Neural progenitor cell (in vitro differentiated cells): ENCODE measurements around the gene HELB. TPM values are rescaled to one million over a fixed set of nuclear protein-coding genes. Genes with fewer than 3 reads are reported as not detected.

Experiments used
- DNase-seq: peaks from one replicate; pipeline ENCODE4 v3.0.0-alpha.2; 2016; ENCODE audit warnings: low spot score
- H2AFZ ChIP-seq: fragments of 200-600 bp; sonication (generic); replicated peaks from 2 replicates; pipeline ENCODE4 v1.6.1; 2016; ENCODE audit warnings: antibody characterized with exemption
- H3F3A ChIP-seq: fragments of 200-600 bp; sonication (generic); 2 replicates; pipeline ENCODE4 v1.6.1; 2016; ENCODE audit warnings: antibody characterized with exemption, low read depth
- H3K27ac ChIP-seq: fragments of 200-600 bp; sonication (generic); 2 replicates; pipeline ENCODE4 v1.5.1; 2016; ENCODE audit warnings: mild to moderate bottlenecking
- H3K27me3 ChIP-seq: fragments of 200-600 bp; sonication (generic); 2 replicates; pipeline ENCODE4 v1.6.1; 2016; ENCODE audit warnings: mild to moderate bottlenecking, moderate library complexity
- H3K36me3 ChIP-seq: fragments of 200-600 bp; sonication (generic); 2 replicates; pipeline ENCODE4 v1.5.1; 2016
- H3K4me1 ChIP-seq: fragments of 200-600 bp; sonication (generic); 2 replicates; pipeline ENCODE4 v1.6.1; 2016; ENCODE audit warnings: mixed run types
- H3K4me2 ChIP-seq: fragments of 200-600 bp; sonication (generic); 2 replicates; pipeline ENCODE4 v1.6.1; 2016
- H3K4me3 ChIP-seq: fragments of 200-600 bp; sonication (generic); 2 replicates; pipeline ENCODE4 v1.5.1; 2016
- H3K79me2 ChIP-seq: fragments of 200-600 bp; sonication (generic); 2 replicates; pipeline ENCODE4 v1.6.1; 2016; ENCODE audit warnings: low read depth
- H3K9ac ChIP-seq: fragments of 200-600 bp; sonication (generic); 2 replicates; pipeline ENCODE4 v1.6.1; 2016
- H3K9me3 ChIP-seq: fragments of 200-600 bp; sonication (generic); 2 replicates; pipeline ENCODE4 v1.5.1; 2016; ENCODE audit warnings: low read depth
- H4K20me1 ChIP-seq: fragments of 200-600 bp; sonication (generic); 2 replicates; pipeline ENCODE4 v1.6.1; 2016; ENCODE audit warnings: low read depth
- H3K27ac Mint-ChIP-seq: 3 replicates; pipeline ENCODE4 v1.8.0; 2021; ENCODE audit warnings: mixed read lengths
- H3K27me3 Mint-ChIP-seq: 2 replicates; pipeline ENCODE4 v1.8.0; 2022; ENCODE audit warnings: low read depth, mild to moderate bottlenecking, inconsistent platforms, moderate library complexity, mixed read lengths; ENCODE audit not compliant: insufficient read depth
- H3K36me3 Mint-ChIP-seq: 3 replicates; pipeline ENCODE4 v1.8.0; 2021; ENCODE audit warnings: mixed read lengths
- H3K4me1 Mint-ChIP-seq: 3 replicates; pipeline ENCODE4 v1.8.0; 2021; ENCODE audit warnings: mixed read lengths
- H3K4me3 Mint-ChIP-seq: 3 replicates; pipeline ENCODE4 v1.8.0; 2021; ENCODE audit warnings: mild to moderate bottlenecking, moderate library complexity, mixed read lengths
- H3K9me3 Mint-ChIP-seq: 3 replicates; pipeline ENCODE4 v1.8.0; 2020; ENCODE audit warnings: mixed read lengths
- CTCF ChIP-seq: fragments of 200-600 bp; sonication (generic); IDR thresholded peaks from 2 replicates; pipeline ENCODE4 v1.5.1; 2017; ENCODE audit warnings: antibody characterized with exemption, mild to moderate bottlenecking
- EZH2 ChIP-seq: fragments of 200-600 bp; sonication (generic); IDR thresholded peaks from 2 replicates; pipeline ENCODE4 v1.6.1; 2017; ENCODE audit warnings: antibody characterized with exemption, mild to moderate bottlenecking, moderate library complexity
- EZH2phosphoT487 ChIP-seq: fragments of 200-600 bp; sonication (generic); IDR thresholded peaks from 2 replicates; pipeline ENCODE4 v1.6.1; 2017; ENCODE audit warnings: antibody characterized with exemption
- total RNA-seq: library from RNA; depleted of rRNA; stranded (reverse); fragments of >200 nt; gene quantifications from 2 replicates; pipeline ENCODE4 v1.2.3, GENCODE V29; 2015; ENCODE audit warnings: low replicate concordance

The HELB gene
- total RNA-seq: 4.6 and 10.7 TPM in 2 replicates

DNA sequence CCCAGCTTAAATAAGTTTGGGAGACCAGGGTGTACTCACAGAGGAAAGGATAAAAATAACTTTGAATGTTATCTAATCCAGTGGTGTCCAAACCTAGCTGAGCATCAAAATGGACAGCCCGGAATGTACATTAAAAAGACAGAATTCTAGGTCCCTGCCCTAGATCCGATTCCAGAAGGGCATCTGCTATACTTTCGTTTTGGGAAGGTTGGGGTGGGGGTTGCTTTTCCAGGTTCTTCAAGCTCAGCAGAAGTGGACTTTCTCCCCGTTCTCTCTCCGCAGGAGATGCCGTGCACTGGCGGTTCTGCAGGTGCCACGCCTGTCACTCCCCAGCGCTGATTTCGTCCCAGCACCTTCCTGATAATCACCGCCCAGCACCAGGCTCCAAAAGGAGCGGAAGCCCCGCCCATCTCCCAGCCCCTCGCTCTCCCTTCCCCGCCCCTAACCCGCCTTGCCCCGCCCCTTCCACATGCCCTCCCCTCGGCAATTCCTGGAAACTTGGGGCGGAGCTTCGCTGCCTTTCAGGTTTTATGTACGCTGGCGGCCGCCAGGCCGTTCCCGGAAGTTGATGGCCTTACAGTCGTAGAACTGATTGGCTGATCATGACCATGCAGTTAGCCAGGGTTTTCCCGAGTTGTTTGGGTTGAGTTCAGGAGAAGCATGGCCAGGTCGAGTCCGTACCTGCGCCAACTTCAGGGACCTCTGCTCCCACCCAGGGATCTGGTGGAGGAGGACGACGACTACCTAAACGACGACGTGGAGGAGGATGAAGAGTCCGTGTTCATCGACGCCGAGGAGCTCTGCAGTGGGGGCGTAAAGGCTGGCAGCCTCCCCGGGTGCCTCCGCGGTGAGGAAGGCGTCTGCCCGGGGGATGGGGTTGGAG, at the start of gene HELB:
TSS of gene HELB (plus strand) at position 550 of the 883 bp plus-strand sequence. CDS start at position 661, 111 bp downstream.
- no peaks in the 10 kb centered on the region for H3K79me2 ChIP-seq
- TF ChIP-seq CTCF (no peak), EZH2phosphoT487 (no peak), EZH2 (no peak)
- Mint-ChIP-seq H3K36me3 (no peaks in the 10 kb centered on the region), H3K9me3 (no peaks in the 10 kb centered on the region), H3K4me3 (peak within 1 kb of the TSS; percentile 98), H3K27ac (peak within 1 kb of the TSS; percentile 58), H3K27me3 (peaks cover 4% of the 10 kb centered on the region), H3K4me1 (peaks cover 15% of the 10 kb centered on the region)
- H3K4me2 ChIP-seq: peak within 1 kb of the TSS; percentile 82
- peak within 1 kb of the TSS; percentile 64 for H3K4me3 ChIP-seq
- H4K20me1 ChIP-seq: no peaks in the 10 kb centered on the region
- H3K4me1 ChIP-seq: no peaks in the 10 kb centered on the region
- H3K27me3 ChIP-seq: peaks cover 25% of the 10 kb centered on the region
- no peaks in the 10 kb centered on the region for H3K36me3 ChIP-seq
- H2AFZ ChIP-seq: peak within 1 kb of the TSS; percentile 87
- H3K9ac ChIP-seq: no peak within 1 kb of the TSS
- no peak within 1 kb of the TSS for H3K27ac ChIP-seq
- peak; percentile 99 for DNase-seq
- no peaks in the 10 kb centered on the region for H3K9me3 ChIP-seq
- H3F3A ChIP-seq: no peaks in the 10 kb centered on the region

- Histone ChIP-seq H3K27ac (no peak overlapping the region), H3K36me3 (no peaks in the 10 kb centered on the region), H3K4me2 (no peak overlapping the region), H3F3A (no peaks in the 10 kb centered on the region), H3K4me1 (no peaks in the 10 kb centered on the region), H3K79me2 (no peaks in the 10 kb centered on the region), H3K27me3 (no peaks in the 10 kb centered on the region), H3K9ac (no peak overlapping the region), H3K9me3 (no peaks in the 10 kb centered on the region), H3K4me3 (no peak overlapping the region), H4K20me1 (no peaks in the 10 kb centered on the region), H2AFZ (no peak overlapping the region)
- no peaks in the 10 kb centered on the region for H3K36me3 Mint-ChIP-seq
- no peak overlapping the region for H3K4me3 Mint-ChIP-seq
- no peaks in the 10 kb centered on the region for H3K27me3 Mint-ChIP-seq
- no peaks in the 10 kb centered on the region for H3K4me1 Mint-ChIP-seq
- DNase-seq: no peak
- no peak for TF ChIP-seq EZH2phosphoT487
- no peak for TF ChIP-seq EZH2
- TF ChIP-seq CTCF: no peak
- no peaks in the 10 kb centered on the region for H3K9me3 Mint-ChIP-seq
- H3K27ac Mint-ChIP-seq: no peak overlapping the region
Observed at GRCh38 chr12:66252771-66253170, 49.5 kb upstream of the HELB start.

- no peaks in the 10 kb centered on the region for H3K9me3 ChIP-seq
- no peaks in the 10 kb centered on the region for H3K27me3 ChIP-seq
- H3K36me3 ChIP-seq: no peaks in the 10 kb centered on the region
- Mint-ChIP-seq H3K36me3 (no peaks in the 10 kb centered on the region), H3K27me3 (peaks cover 2% of the 10 kb centered on the region), H3K9me3 (no peaks in the 10 kb centered on the region), H3K4me1 (peaks cover 5% of the 10 kb centered on the region), H3K27ac (no peak overlapping the region), H3K4me3 (no peak overlapping the region)
- no peak overlapping the region for H3K27ac ChIP-seq
- DNase-seq: no peak
- no peaks in the 10 kb centered on the region for H3F3A ChIP-seq
- H3K4me2 ChIP-seq: no peak overlapping the region
- H3K9ac ChIP-seq: no peak overlapping the region
- H3K4me3 ChIP-seq: no peak overlapping the region
- no peaks in the 10 kb centered on the region for H3K79me2 ChIP-seq
- peaks cover 3% of the 10 kb centered on the region for H3K4me1 ChIP-seq
- TF ChIP-seq EZH2phosphoT487 (no peak), EZH2 (no peak)
- no peak overlapping the region for H2AFZ ChIP-seq
- no peaks in the 10 kb centered on the region for H4K20me1 ChIP-seq
Observed at GRCh38 chr12:66255737-66256136, 46.6 kb upstream of the HELB start.

DNA sequence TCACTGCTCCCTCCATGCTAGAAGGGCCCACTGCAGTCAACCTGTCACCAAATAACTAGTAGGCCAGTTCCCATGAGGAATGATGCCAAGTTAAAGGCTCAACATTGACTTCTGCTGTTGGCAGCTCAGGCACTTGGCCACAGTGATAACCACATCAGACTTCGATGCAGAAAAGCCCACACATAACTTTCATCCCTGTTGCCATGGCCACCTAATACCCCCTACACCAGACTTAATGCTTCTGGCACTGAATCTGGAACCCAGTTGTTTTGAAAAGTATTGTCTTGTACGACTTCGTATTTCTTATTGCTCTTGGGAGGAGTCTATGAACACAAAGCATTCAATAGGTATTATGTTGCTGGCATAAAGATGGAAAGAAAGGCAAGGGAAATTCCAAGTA, 44.3 kb upstream of the HELB start:
- H3K4me2 ChIP-seq: no peak overlapping the region
- H3K4me1 ChIP-seq: peaks cover 3% of the 10 kb centered on the region
- peaks cover 2% of the 10 kb centered on the region for H3K27me3 Mint-ChIP-seq

More for the DNA sequence above, 44.3 kb upstream of the HELB start:
- Mint-ChIP-seq H3K4me3 (no peak overlapping the region), H3K4me1 (peaks cover 5% of the 10 kb centered on the region), H3K36me3 (no peaks in the 10 kb centered on the region), H3K9me3 (no peaks in the 10 kb centered on the region), H3K27ac (no peak overlapping the region)
- Histone ChIP-seq H3K36me3 (no peaks in the 10 kb centered on the region), H3K27me3 (no peaks in the 10 kb centered on the region), H3K9ac (no peak overlapping the region), H2AFZ (no peak overlapping the region), H3K79me2 (no peaks in the 10 kb centered on the region), H3F3A (no peaks in the 10 kb centered on the region), H3K9me3 (no peaks in the 10 kb centered on the region), H3K27ac (no peak overlapping the region), H3K4me3 (no peak overlapping the region), H4K20me1 (no peaks in the 10 kb centered on the region)
- no peak for DNase-seq
- TF ChIP-seq EZH2 (no peak), CTCF (no peak), EZH2phosphoT487 (no peak)
